ENCODE results near the gene VAV3. TPM values are rescaled to one million over a fixed set of nuclear protein-coding genes. Genes with fewer than 3 reads are reported as not detected.

VAV3 gene
- total RNA-seq, 1 experiment from 2014 or later, result not detected

- TF ChIP-seq POLR2AphosphoS5 (IDR thresholded peaks at IDR 0.05; ENCODE audit: low read depth, low read length) (no peak), SIN3A (IDR thresholded peaks at IDR 0.05; ENCODE audit: low read depth) (no peak), ZFX (IDR thresholded peaks at IDR 0.05) (no peak), SRF (IDR thresholded peaks at IDR 0.05; ENCODE audit: low read depth) (no peak), CBX3 (IDR thresholded peaks at IDR 0.05; ENCODE audit: low read depth) (no peak), EGR1 (IDR thresholded peaks at IDR 0.05; ENCODE audit: low read depth) (no peak), JUND (IDR thresholded peaks at IDR 0.05) (no peak)
Measured at GRCh38 chr1:107622535-107622934, 342.4 kb downstream of the VAV3 start (continued).

GRCh38 chr1:107620753-107621152 is 344.2 kb downstream of the VAV3 start:
- Histone ChIP-seq H3K9me3 (ENCODE audit: control insufficient read depth in 1 of 2, insufficient read depth in 1 of 2, low read depth in 1 of 2, low read length in 2 of 2) (no peaks in the 10 kb centered on the region; a peak in 2 of 4 replicates), H3K79me2 (ENCODE audit: insufficient read depth, low read length) (no peaks in the 10 kb centered on the region), H3K4me3 (replicated peaks in 1 of 2; ENCODE audit: low read depth in 1 of 2, low read length in 2 of 2) (no peak overlapping the region), H3K9me2 (ENCODE audit: insufficient read depth) (no peaks in the 10 kb centered on the region), H3K27me3 (ENCODE audit: insufficient read depth, low read length) (no peaks in the 10 kb centered on the region), H3K9ac (ENCODE audit: low read length) (no peak overlapping the region), H3K27ac (ENCODE audit: low read depth, low read length) (no peak overlapping the region), H3K4me2 (ENCODE audit: low read length) (no peak overlapping the region), H3K36me3 (ENCODE audit: control insufficient read depth in 1 of 2, insufficient read depth in 2 of 2, low read length in 2 of 2) (no peaks in the 10 kb centered on the region), H2AFZ (ENCODE audit: low read depth, low read length, poor library complexity, severe bottlenecking) (no peak overlapping the region), H4K20me1 (ENCODE audit: insufficient read depth) (no peaks in the 10 kb centered on the region), H3K4me1 (ENCODE audit: control insufficient read depth in 1 of 2, insufficient read depth in 2 of 2, low read length in 2 of 2) (no peaks in the 10 kb centered on the region)
- no peak for ATAC-seq
- ChIA-PET RAD21 (ENCODE audit: low non-redundant PET in 1 of 2, low total read pairs in 2 of 2, uncharacterized antibody in 2 of 2, unreplicated experiment in 2 of 2) (no interaction called here), POLR2A (no interaction called here), CTCF (no interaction called here)
- intact Hi-C loops (cut with micrococcal nuclease), result no loop called here
- no peak for TF ChIP-seq YY1 (IDR thresholded peaks at IDR 0.05; ENCODE audit: extremely low read depth, insufficient replicate concordance, low read depth, low read length)
- TF ChIP-seq SIN3A (IDR thresholded peaks at IDR 0.05; ENCODE audit: low read depth), result no peak
- no peak for TF ChIP-seq SP1 (IDR thresholded peaks at IDR 0.05; ENCODE audit: low read depth)
- TF ChIP-seq POLR2AphosphoS5 (IDR thresholded peaks at IDR 0.05; ENCODE audit: low read depth, low read length), result no peak
- no peak for TF ChIP-seq ELF1 (IDR thresholded peaks at IDR 0.05; ENCODE audit: borderline replicate concordance, low read depth)
- no peak for TF ChIP-seq SRF (IDR thresholded peaks at IDR 0.05; ENCODE audit: low read depth)
- no peak for TF ChIP-seq POLR2A (IDR thresholded peaks at IDR 0.05; ENCODE audit: borderline replicate concordance, extremely low read depth, insufficient read depth, insufficient read length)
- no peak for TF ChIP-seq ZBTB33 (IDR thresholded peaks at IDR 0.05; ENCODE audit: extremely low read depth, insufficient replicate concordance, low read length)
- TF ChIP-seq JUND (IDR thresholded peaks at IDR 0.05), result no peak
- no peak for TF ChIP-seq REST (IDR thresholded peaks at IDR 0.05; ENCODE audit: low read depth)
- no peak for TF ChIP-seq ZNF274 (IDR thresholded peaks at IDR 0.05; ENCODE audit: low read depth, low read length)
- no peak for TF ChIP-seq FOSL1 (IDR thresholded peaks at IDR 0.05; ENCODE audit: low read depth)
- TF ChIP-seq EGR1 (IDR thresholded peaks at IDR 0.05; ENCODE audit: low read depth), result no peak
- TF ChIP-seq MAX (IDR thresholded peaks at IDR 0.05), result no peak
- no peak for TF ChIP-seq ZFX (IDR thresholded peaks at IDR 0.05)
- no TSS peak for BruUV-seq (replicated peaks)
- DNase-seq (ENCODE audit: low read depth, low spot score), result no peak
